CD4-positive, alpha-beta memory T cell (primary cell): ENCODE results near the gene IWS1. TPM values are rescaled to one million over a fixed set of nuclear protein-coding genes. Genes with fewer than 3 reads are reported as not detected.
A peak's percentile ranks its signal among the peaks of the same experiment; 100 is the strongest.

Source experiments
- CTCF ChIA-PET: fragments of 350-600 bp; sonication (Branson Sonifier 250); formaldehyde crosslinking; loops from one replicate; lab custom pipeline; 2021; ENCODE audit warnings: inconsistent platforms; ENCODE audit not compliant: partially characterized antibody; lab: Charles Lee
- POLR2A ChIA-PET: fragments of 350-600 bp; sonication (Branson Sonifier 250); formaldehyde crosslinking; loops from one replicate; lab custom pipeline; 2021; ENCODE audit not compliant: partially characterized antibody; lab: Charles Lee
- DNase-seq, 5 donors: peaks; one replicate each; pipeline versions ENCODE4 v3.0.0 to v3.0.0-alpha.2; 2020 to 2022; ENCODE audit warnings: mixed read lengths in 1 of 5
- H3K27ac ChIP-seq: one replicate; pipeline ENCODE4 v1.7.0; 2013; ENCODE audit warnings: low read depth, low read length
- H3K27me3 ChIP-seq: 2 replicates; pipeline ENCODE4 v1.7.0; 2013; ENCODE audit warnings: mild to moderate bottlenecking, low read length, moderate library complexity; ENCODE audit not compliant: insufficient read depth
- H3K36me3 ChIP-seq: 2 replicates; pipeline ENCODE4 v1.7.0; 2013; ENCODE audit warnings: mild to moderate bottlenecking, low read length, moderate library complexity; ENCODE audit not compliant: insufficient read depth
- H3K4me1 ChIP-seq: 2 replicates; pipeline ENCODE4 v1.7.0; 2013; ENCODE audit warnings: mild to moderate bottlenecking, low read length, moderate library complexity; ENCODE audit not compliant: insufficient read depth
- H3K4me3 ChIP-seq, 2 donors: one replicate each; pipeline ENCODE4 v1.7.0; 2013; ENCODE audit warnings: low read length in 2 of 2, mild to moderate bottlenecking in 1 of 2
- H3K9me3 ChIP-seq, 2 donors: one replicate each; pipeline ENCODE4 v1.7.0; 2013; ENCODE audit warnings: low read length in 2 of 2, control low read depth in 1 of 2; ENCODE audit not compliant: control insufficient read depth in 1 of 2
- H3K27ac Mint-ChIP-seq, 7 donors: one replicate each; pipeline ENCODE4 v1.8.0; 2020 to 2021; ENCODE audit warnings: mixed read lengths in 7 of 7, mild to moderate bottlenecking in 6 of 7, inconsistent platforms in 3 of 7, moderate library complexity in 3 of 7
- H3K27me3 Mint-ChIP-seq, 2 donors: one replicate each; pipeline ENCODE4 v1.8.0; 2020 to 2021; ENCODE audit warnings: mixed read lengths in 2 of 2
- H3K36me3 Mint-ChIP-seq, 2 donors: one replicate each; pipeline ENCODE4 v1.8.0; 2020 to 2021; ENCODE audit warnings: mixed read lengths in 2 of 2, inconsistent platforms in 1 of 2, mild to moderate bottlenecking in 1 of 2
- H3K4me1 Mint-ChIP-seq, 4 donors: one replicate each; pipeline ENCODE4 v1.8.0; 2020 to 2021; ENCODE audit warnings: mixed read lengths in 4 of 4, mild to moderate bottlenecking in 1 of 4
- H3K4me3 Mint-ChIP-seq, 8 donors: one replicate each; pipeline ENCODE4 v1.8.0; 2020 to 2021; ENCODE audit warnings: mixed read lengths in 8 of 8, mild to moderate bottlenecking in 7 of 8, moderate library complexity in 6 of 8, inconsistent platforms in 3 of 8
- H3K9me3 Mint-ChIP-seq, 8 donors: one replicate each; pipeline ENCODE4 v1.8.0; 2020 to 2021; ENCODE audit warnings: mixed read lengths in 8 of 8, mild to moderate bottlenecking in 5 of 8, inconsistent platforms in 3 of 8, moderate library complexity in 1 of 8
- intact Hi-C: fragments of 100-400 bp; cut with micrococcal nuclease; formaldehyde crosslinking; loops from one replicate; pipeline ENCODE4 v1.15.1; 2023
- polyA plus RNA-seq, 2 donors: library from polyadenylated mRNA; unstranded; fragments of 300-500 nt; fragmentation: Illumina TruSeq; gene quantifications; one replicate each; pipeline ENCODE4 v1.2.3, GENCODE V29; 2021
- total RNA-seq, 2 experiments: library from RNA; stranded (reverse); gene quantifications; one replicate each; pipeline ENCODE4 v1.2.3, GENCODE V29; 2021

IWS1 gene
- total and polyA plus RNA-seq, 4 experiments from 2014 or later = 4.4 to 59.7 (median 47.4) TPM

GRCh38 chr2:127503491-127503890 is 22.8 kb downstream of the IWS1 start:
- Mint-ChIP-seq H3K4me1 (peaks cover 8 to 25% (median 19%) of the 10 kb centered on the region in 4 donors), H3K27ac (peak overlapping the region in 4 of 7 donors; percentile 5 to 81 (median 55)), H3K9me3 (no peaks in the 10 kb centered on the region), H3K4me3 (no peak overlapping the region), H3K27me3 (no peaks in the 10 kb centered on the region), H3K36me3 (peaks cover 51 to 65% of the 10 kb centered on the region in 2 donors)
- CTCF ChIA-PET = interaction anchor here (1.1 kb wide), 1 partner anchor 24 kb away, joined by 3 read pairs; no protein-coding TSS in a partner anchor
- POLR2A ChIA-PET = interaction anchor here (0.6 kb wide), 1 partner anchor 84 kb away, joined by 3 read pairs; no protein-coding TSS in a partner anchor
- Histone ChIP-seq H3K4me3 (no peak overlapping the region), H3K9me3 (no peaks in the 10 kb centered on the region), H3K27me3 (no peaks in the 10 kb centered on the region), H3K4me1 (peaks cover 13% of the 10 kb centered on the region), H3K36me3 (peaks cover 51% of the 10 kb centered on the region), H3K27ac (no peak overlapping the region)
- intact Hi-C loops = no loop called here
- no peak for DNase-seq

GRCh38 chr2:127498386-127498785 is 27.9 kb downstream of the IWS1 start:
- no peak overlapping the region for H3K27ac ChIP-seq
- POLR2A ChIA-PET = no interaction called here
- no peaks in the 10 kb centered on the region for H3K27me3 Mint-ChIP-seq

GRCh38 chr2:127490283-127490682 is 36.0 kb downstream of the IWS1 start:
- peaks cover 59 to 80% of the 10 kb centered on the region in 2 donors for H3K36me3 Mint-ChIP-seq
- H3K4me1 Mint-ChIP-seq = peaks cover 16 to 32% (median 27%) of the 10 kb centered on the region in 4 donors
- no peaks in the 10 kb centered on the region for H3K27me3 Mint-ChIP-seq
- no peak for DNase-seq
- H3K27ac ChIP-seq = no peak overlapping the region
- peaks cover 21% of the 10 kb centered on the region for H3K4me1 ChIP-seq
- no peaks in the 10 kb centered on the region for H3K9me3 Mint-ChIP-seq
- H3K9me3 ChIP-seq = no peaks in the 10 kb centered on the region
- peaks cover 77% of the 10 kb centered on the region for H3K36me3 ChIP-seq
- H3K4me3 ChIP-seq = no peak overlapping the region
- ChIA-PET POLR2A (no interaction called here), CTCF (interaction anchor here (2.5 kb wide), 1 partner anchor 9 kb away, joined by 7 read pairs; no protein-coding TSS in a partner anchor)
- H3K4me3 Mint-ChIP-seq = no peak overlapping the region
- H3K27me3 ChIP-seq = no peaks in the 10 kb centered on the region
- intact Hi-C loops = no loop called here
- peak overlapping the region in 1 of 7 donors; percentile 46 for H3K27ac Mint-ChIP-seq

More at GRCh38 chr2:127498386-127498785, 27.9 kb downstream of the IWS1 start:
- Histone ChIP-seq H3K4me3 (no peak overlapping the region), H3K4me1 (no peaks in the 10 kb centered on the region), H3K27me3 (no peaks in the 10 kb centered on the region), H3K36me3 (peaks cover 48% of the 10 kb centered on the region), H3K9me3 (no peaks in the 10 kb centered on the region)
- intact Hi-C loops = no loop called here
- CTCF ChIA-PET = no interaction called here
- peaks cover 50 to 78% of the 10 kb centered on the region in 2 donors for H3K36me3 Mint-ChIP-seq
- peak overlapping the region in 5 of 7 donors; percentile 2 to 88 (median 42) for H3K27ac Mint-ChIP-seq
- H3K9me3 Mint-ChIP-seq = no peaks in the 10 kb centered on the region
- DNase-seq = no peak
- H3K4me3 Mint-ChIP-seq = no peak overlapping the region
- H3K4me1 Mint-ChIP-seq = peaks cover 0 to 9% (median 4%) of the 10 kb centered on the region in 4 donors

- no peaks in the 10 kb centered on the region for H3K27me3 ChIP-seq
- H3K36me3 Mint-ChIP-seq = peaks cover 61 to 82% of the 10 kb centered on the region in 2 donors
- peak overlapping the region; percentile 43 for H3K27ac ChIP-seq
- H3K4me3 ChIP-seq = no peak overlapping the region
- H3K9me3 ChIP-seq = no peaks in the 10 kb centered on the region
- H3K27me3 Mint-ChIP-seq = no peaks in the 10 kb centered on the region
- intact Hi-C loops = no loop called here
- peaks cover 24% of the 10 kb centered on the region for H3K4me1 ChIP-seq
- peak overlapping the region; percentile 67 to 87 (median 78) for H3K27ac Mint-ChIP-seq
- peaks cover 70% of the 10 kb centered on the region for H3K36me3 ChIP-seq
- H3K4me1 Mint-ChIP-seq = peaks cover 18 to 37% (median 30%) of the 10 kb centered on the region in 4 donors
- DNase-seq = no peak
- H3K9me3 Mint-ChIP-seq = no peaks in the 10 kb centered on the region
- CTCF ChIA-PET = no interaction called here
- POLR2A ChIA-PET = interaction anchor here (0.6 kb wide), 1 partner anchor 102 kb away, joined by 4 read pairs; no protein-coding TSS in a partner anchor
- H3K4me3 Mint-ChIP-seq = peak overlapping the region in 5 of 8 donors; percentile 39 to 74 (median 66)
Measured at GRCh38 chr2:127486247-127487058, 39.8 kb downstream of the IWS1 start.

GRCh38 chr2:127485694-127486071 is 40.6 kb downstream of the IWS1 start:
- H3K4me3 Mint-ChIP-seq = peak overlapping the region in 6 of 8 donors; percentile 11 to 74 (median 54)
- peaks cover 65% of the 10 kb centered on the region for H3K36me3 ChIP-seq
- peaks cover 58 to 84% of the 10 kb centered on the region in 2 donors for H3K36me3 Mint-ChIP-seq
- H3K9me3 ChIP-seq = no peaks in the 10 kb centered on the region
- ChIA-PET POLR2A (no interaction called here), CTCF (no interaction called here)
- no peak overlapping the region for H3K4me3 ChIP-seq
- H3K9me3 Mint-ChIP-seq = no peaks in the 10 kb centered on the region
- intact Hi-C loops = no loop called here
- peaks cover 18 to 37% (median 30%) of the 10 kb centered on the region in 4 donors for H3K4me1 Mint-ChIP-seq
- H3K27ac ChIP-seq = peak overlapping the region; percentile 43
- peaks cover 24% of the 10 kb centered on the region for H3K4me1 ChIP-seq
- H3K27ac Mint-ChIP-seq = peak overlapping the region; percentile 55 to 87 (median 73)
- no peaks in the 10 kb centered on the region for H3K27me3 Mint-ChIP-seq
- no peak for DNase-seq
- H3K27me3 ChIP-seq = no peaks in the 10 kb centered on the region

- Histone ChIP-seq H3K4me3 (no peak overlapping the region), H3K4me1 (peaks cover 24% of the 10 kb centered on the region), H3K36me3 (peaks cover 70% of the 10 kb centered on the region), H3K9me3 (no peaks in the 10 kb centered on the region), H3K27ac (peak overlapping the region; percentile 43), H3K27me3 (no peaks in the 10 kb centered on the region)
- POLR2A ChIA-PET = no interaction called here
- Mint-ChIP-seq H3K4me1 (peaks cover 18 to 37% (median 30%) of the 10 kb centered on the region in 4 donors), H3K9me3 (no peaks in the 10 kb centered on the region), H3K27ac (peak overlapping the region; percentile 55 to 87 (median 72)), H3K27me3 (no peaks in the 10 kb centered on the region), H3K36me3 (peaks cover 56 to 84% of the 10 kb centered on the region in 2 donors), H3K4me3 (peak overlapping the region in 4 of 8 donors; percentile 22 to 74 (median 58))
- CTCF ChIA-PET = no interaction called here
- intact Hi-C loops = no loop called here
- DNase-seq = no peak
Measured at GRCh38 chr2:127485051-127485693, 41.1 kb downstream of the IWS1 start.

- Mint-ChIP-seq H3K4me1 (peaks cover 12 to 22% (median 19%) of the 10 kb centered on the region in 4 donors), H3K4me3 (no peak overlapping the region), H3K9me3 (no peaks in the 10 kb centered on the region), H3K36me3 (peaks cover 32 to 64% of the 10 kb centered on the region in 2 donors), H3K27me3 (no peaks in the 10 kb centered on the region), H3K27ac (peak overlapping the region in 3 of 7 donors; percentile 19 to 68 (median 65))
- no peaks in the 10 kb centered on the region for H3K27me3 ChIP-seq
- peaks cover 21% of the 10 kb centered on the region for H3K4me1 ChIP-seq
- no peaks in the 10 kb centered on the region for H3K9me3 ChIP-seq
- no peak overlapping the region for H3K4me3 ChIP-seq
- H3K36me3 ChIP-seq = peaks cover 45% of the 10 kb centered on the region
- no peak for DNase-seq
- intact Hi-C loops = no loop called here
- H3K27ac ChIP-seq = no peak overlapping the region
- POLR2A ChIA-PET = no interaction called here
- CTCF ChIA-PET = interaction anchor here (0.7 to 1.6 kb wide), 2 partner anchors 9 to 100 kb away, joined by 3 to 7 read pairs; no protein-coding TSS in a partner anchor
Measured at GRCh38 chr2:127482031-127482430, 44.3 kb downstream of the IWS1 start.
